NCI-H526 (cell line): ENCODE data around the gene GALNT10.

Experiments used
- DNase-seq, 2 experiments: peaks; one replicate each; lab custom pipeline; 2025; lab: John Stamatoyannopoulos, UW

Gene GALNT10

DNA sequence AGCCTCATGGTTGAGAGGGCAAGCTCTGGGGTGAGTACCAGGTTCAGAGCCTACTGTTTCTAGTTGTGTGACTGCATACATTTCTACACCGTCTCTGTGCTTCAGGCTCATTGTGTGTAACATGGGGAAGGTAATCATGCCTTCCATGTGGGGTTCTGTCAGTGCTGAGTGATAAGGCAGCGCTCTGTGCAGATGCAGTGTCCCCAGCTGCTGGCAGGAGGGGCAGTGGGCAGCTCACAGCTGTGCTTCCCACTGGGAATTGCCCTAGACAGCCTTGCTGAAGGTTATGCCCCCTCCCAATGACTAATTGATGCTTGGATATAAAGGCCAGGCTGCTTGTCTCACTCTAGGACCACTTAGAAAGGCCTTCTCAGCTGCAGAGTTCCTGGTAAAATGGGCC, 133.5 kb downstream of the GALNT10 start:
- no peak for DNase-seq

GRCh38 chr5:154325566-154325965, 135.0 kb downstream of the GALNT10 start:
- no peak for DNase-seq

GRCh38 chr5:154329062-154329461, 138.5 kb downstream of the GALNT10 start:
- DNase-seq: no peak

DNA sequence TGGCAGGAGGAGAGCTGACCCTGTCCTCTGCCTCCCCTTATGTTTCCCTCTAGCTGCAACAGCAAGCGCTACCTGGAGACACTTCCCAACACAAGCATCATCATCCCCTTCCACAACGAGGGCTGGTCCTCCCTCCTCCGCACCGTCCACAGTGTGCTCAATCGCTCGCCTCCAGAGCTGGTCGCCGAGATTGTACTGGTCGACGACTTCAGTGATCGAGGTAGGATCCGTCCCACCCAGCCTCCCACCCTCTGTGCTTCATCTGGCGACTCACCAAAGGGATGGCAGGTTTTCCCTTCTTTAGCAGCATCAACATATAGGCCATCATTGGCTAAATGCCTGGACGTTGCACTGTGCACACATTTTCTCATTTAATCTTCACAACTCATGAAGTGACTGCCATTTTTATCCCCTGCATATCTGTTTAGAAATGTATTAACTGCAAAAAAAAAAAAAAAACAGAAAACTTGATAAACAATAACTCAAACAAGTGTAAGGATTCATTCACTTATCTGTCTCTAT, 139.0 kb downstream of the GALNT10 start:
- no peak for DNase-seq

GRCh38 chr5:154330097-154330667, 139.6 kb downstream of the GALNT10 start:
- no peak for DNase-seq

DNA sequence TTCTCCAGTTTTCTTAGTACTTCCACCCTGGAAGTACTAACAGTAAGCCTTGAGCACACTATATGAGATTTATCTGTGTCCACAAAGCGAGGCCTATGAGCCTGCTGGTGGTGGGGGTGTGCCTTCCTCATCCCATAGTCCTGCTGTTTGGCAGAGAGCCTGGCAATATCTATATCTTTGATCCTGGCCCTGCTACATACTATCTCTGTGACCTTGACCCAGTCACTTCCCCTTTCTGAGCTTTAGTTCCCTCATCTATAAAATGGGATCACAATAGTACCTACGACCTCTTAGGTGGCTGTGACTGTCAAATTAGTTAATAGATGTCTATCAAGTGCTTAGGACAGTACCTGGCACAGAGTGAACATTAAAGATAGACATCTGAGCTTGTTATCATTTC, 140.7 kb downstream of the GALNT10 start:
- no peak for DNase-seq

DNA sequence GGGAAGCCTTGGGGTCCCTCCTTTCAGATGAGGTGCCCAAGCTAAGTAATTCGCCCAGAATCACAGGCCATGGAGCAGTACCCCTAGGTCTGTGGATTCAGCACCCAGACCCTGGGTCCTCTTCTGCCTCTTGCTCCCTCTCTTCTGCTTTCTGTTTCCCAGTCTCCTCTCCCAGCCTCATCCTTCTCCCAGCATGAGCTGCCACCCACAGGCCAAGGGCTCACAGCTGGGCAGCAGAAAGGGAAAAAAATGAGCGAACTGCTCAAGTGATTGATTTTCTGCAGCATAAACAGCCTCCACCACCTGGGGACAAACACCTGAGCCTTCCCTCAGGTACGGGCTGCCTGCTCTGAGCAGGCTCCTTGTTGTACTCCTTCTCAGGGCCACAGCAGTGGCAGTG, 141.4 kb downstream of the GALNT10 start:
- DNase-seq: no peak

DNA sequence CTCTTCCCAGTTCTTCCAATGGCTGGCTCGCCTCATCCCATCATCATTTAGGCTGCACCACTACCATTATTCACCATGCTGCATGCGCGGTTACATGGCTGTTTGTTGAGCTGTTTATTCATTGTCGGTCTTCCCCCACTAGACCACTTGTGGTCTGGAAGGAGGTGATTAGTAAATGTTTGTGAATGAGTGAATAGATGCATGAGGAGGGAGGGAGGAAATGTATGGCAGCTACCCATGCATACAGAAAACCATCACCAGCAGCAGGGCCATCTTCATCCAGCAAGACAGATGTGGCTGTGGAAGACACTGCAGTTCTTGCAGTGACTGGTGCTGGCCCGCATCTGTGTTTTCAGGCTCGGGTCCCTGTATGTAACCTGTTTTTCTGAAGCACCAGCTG, 141.9 kb downstream of the GALNT10 start:
- no peak for DNase-seq

- DNase-seq: no peak
Observed at GRCh38 chr5:154333016-154333415, 142.5 kb downstream of the GALNT10 start.

- DNase-seq: no peak
Observed at GRCh38 chr5:154334406-154335064, 144.0 kb downstream of the GALNT10 start.

DNA sequence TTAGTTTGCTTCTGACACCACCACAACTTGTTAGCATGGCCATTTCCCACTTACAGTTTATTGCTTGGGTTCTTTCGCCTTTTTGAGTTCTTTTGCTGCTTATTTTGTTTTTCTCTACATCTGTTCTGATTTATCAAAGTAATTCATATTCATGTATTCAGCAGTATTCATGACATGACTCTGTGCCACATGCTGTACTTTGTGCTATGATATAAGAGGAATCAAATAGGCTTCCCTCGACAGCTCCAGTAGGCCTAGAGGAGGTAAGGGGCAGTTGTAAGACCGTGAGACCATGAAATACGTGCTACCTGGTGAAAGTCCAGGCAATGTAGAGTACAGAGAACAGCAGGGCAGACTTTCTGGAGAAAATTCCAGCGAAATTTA, 144.5 kb downstream of the GALNT10 start:
- DNase-seq: no peak

- DNase-seq: no peak
Observed at GRCh38 chr5:154341620-154342019, 151.1 kb downstream of the GALNT10 start.

GRCh38 chr5:154342211-154342610, 151.7 kb downstream of the GALNT10 start:
- no peak for DNase-seq

DNA sequence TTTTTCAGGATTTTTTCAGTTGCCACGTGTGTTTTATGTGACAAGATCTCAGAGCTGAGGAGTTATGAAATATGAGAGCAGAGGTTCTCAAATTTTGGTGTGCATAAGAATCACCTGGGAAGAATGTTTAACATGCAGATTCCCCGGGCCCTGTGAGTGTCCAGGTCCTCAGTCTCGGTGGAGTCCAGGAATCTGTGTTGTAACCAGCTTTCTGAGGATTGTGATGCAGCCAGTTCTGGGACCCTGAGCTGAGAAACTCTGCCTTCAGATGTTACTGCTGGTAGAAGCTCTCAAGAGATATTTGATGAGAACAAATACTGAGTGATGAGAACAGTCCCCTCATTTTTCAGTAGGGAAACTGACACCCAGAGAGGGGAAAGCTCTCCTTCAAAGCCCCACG, 152.4 kb downstream of the GALNT10 start:
- DNase-seq: no peak

DNA sequence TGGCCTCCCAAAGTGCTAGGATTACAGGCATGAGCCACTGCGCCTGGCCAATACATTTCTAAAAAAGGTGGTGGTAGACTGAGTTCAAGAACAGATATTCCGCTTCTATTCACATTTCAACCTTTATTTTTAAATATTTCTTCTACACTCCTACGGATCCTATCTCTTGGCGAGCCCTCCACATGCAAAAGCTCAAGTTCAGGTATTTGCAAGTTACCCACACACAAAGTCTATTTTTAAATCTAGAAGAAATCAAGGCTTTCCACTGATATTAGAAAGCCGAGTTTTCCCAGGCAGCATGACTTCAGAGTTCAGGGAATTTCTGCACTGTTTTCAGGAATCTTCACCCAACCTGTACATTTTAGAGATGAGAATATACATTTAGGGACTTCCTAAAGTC, 153.9 kb downstream of the GALNT10 start:
- no peak for DNase-seq

- no peak for DNase-seq
Observed at GRCh38 chr5:154345255-154345952, 154.9 kb downstream of the GALNT10 start.

DNA sequence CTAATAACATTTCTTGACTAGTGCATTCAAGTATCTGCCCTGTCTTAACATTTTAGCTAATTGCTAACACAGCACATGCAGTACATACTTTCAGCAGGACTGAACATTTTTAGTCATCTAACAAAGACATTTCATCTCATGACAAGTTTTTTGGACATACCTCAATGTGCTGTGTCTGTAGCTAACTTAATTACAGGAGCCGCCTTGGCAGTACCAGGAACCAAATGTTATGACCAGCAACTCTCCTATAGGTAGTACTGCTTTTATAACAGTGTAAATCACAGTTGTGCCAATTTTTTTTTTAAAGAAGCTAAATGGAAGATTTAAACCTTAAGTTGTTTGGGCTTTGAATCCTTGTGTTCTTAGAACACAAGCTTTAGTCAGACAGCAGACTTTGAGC, 155.9 kb downstream of the GALNT10 start:
- no peak for DNase-seq

- DNase-seq: no peak
Observed at GRCh38 chr5:154349626-154350264, 159.2 kb downstream of the GALNT10 start.

- no peak for DNase-seq
Observed at GRCh38 chr5:154351141-154351540, 160.6 kb downstream of the GALNT10 start.

GRCh38 chr5:154351566-154351965, 161.0 kb downstream of the GALNT10 start:
- no peak for DNase-seq

GRCh38 chr5:154352960-154353548, 162.5 kb downstream of the GALNT10 start:
- DNase-seq: no peak

GRCh38 chr5:154355129-154355611, 164.6 kb downstream of the GALNT10 start:
- no peak for DNase-seq
